GM21528 (cell line): ENCODE results near the gene SYNC.
"Not testable (repeated sequence)": the region's sequence is repeated elsewhere in the genome, so short reads cannot be mapped to it uniquely, and the experiment has no call there.

ENCODE experiments used
- ATAC-seq: cut with Tn5 transposase; IDR thresholded peaks from one replicate; pipeline ENCODE4 v1.9.1; 2021; ENCODE audit warnings: mild to moderate bottlenecking, moderate library complexity; ENCODE audit not compliant: unreplicated experiment, low FRiP score

Gene SYNC

GRCh38 chr1:32724678-32725614, 22.4 kb upstream of the SYNC start:
- ATAC-seq = no peak

GRCh38 chr1:32719681-32720275, 17.2 kb upstream of the SYNC start:
- no peak for ATAC-seq

- no peak for ATAC-seq
These were observed 16.0 kb upstream of the SYNC start for GRCh38 chr1:32718527-32718926.

GRCh38 chr1:32718036-32718435, 15.5 kb upstream of the SYNC start:
- ATAC-seq = no peak

- ATAC-seq = no peak
These were observed 14.9 kb upstream of the SYNC start for GRCh38 chr1:32717503-32717902.

- no peak for ATAC-seq
These were observed 14.0 kb upstream of the SYNC start for GRCh38 chr1:32716312-32717148.

- ATAC-seq = no peak
These were observed 13.3 kb upstream of the SYNC start for GRCh38 chr1:32715901-32716311.

- ATAC-seq = no peak
These were observed 11.7 kb upstream of the SYNC start for GRCh38 chr1:32714277-32714676.

- no peak for ATAC-seq
These were observed 10.5 kb upstream of the SYNC start for GRCh38 chr1:32713081-32713480.

GRCh38 chr1:32711221-32711620, 8.7 kb upstream of the SYNC start:
- ATAC-seq = not testable (repeated sequence)

GRCh38 chr1:32709476-32709875, 6.9 kb upstream of the SYNC start:
- ATAC-seq = no peak

- ATAC-seq = no peak
These were observed 6.5 kb upstream of the SYNC start for GRCh38 chr1:32709075-32709474.

- no peak for ATAC-seq
These were observed 3.9 kb upstream of the SYNC start for GRCh38 chr1:32706491-32706890.

GRCh38 chr1:32705516-32705915, 2.9 kb upstream of the SYNC start:
- ATAC-seq = no peak

- ATAC-seq = no peak
These were observed 1.1 kb upstream of the SYNC start for GRCh38 chr1:32703479-32704291.

- no peak for ATAC-seq
These were observed 495 bp downstream of the SYNC start for GRCh38 chr1:32701951-32702598.

GRCh38 chr1:32701421-32701911, 1.1 kb downstream of the SYNC start:
- ATAC-seq = no peak

- not testable (repeated sequence) for ATAC-seq
These were observed 5.6 kb downstream of the SYNC start for GRCh38 chr1:32696996-32697395.

GRCh38 chr1:32696041-32696440, 6.5 kb downstream of the SYNC start:
- no peak for ATAC-seq
